GM19043 (cell line): ENCODE measurements around the gene MICALL2.

Experiments
- ATAC-seq: cut with Tn5 transposase; IDR thresholded peaks from one replicate; pipeline ENCODE4 v1.9.1; 2021; ENCODE audit warnings: low read depth; ENCODE audit not compliant: unreplicated experiment

MICALL2 gene

GRCh38 chr7:1470901-1471300 lies 11.6 kb upstream of the MICALL2 start:
- no peak for ATAC-seq

GRCh38 chr7:1468643-1469298 lies 9.5 kb upstream of the MICALL2 start:
- no peak for ATAC-seq

GRCh38 chr7:1468203-1468602 lies 8.9 kb upstream of the MICALL2 start:
- ATAC-seq, result no peak

GRCh38 chr7:1466524-1467271 lies 7.4 kb upstream of the MICALL2 start:
- ATAC-seq, result no peak

- ATAC-seq, result no peak
These were observed 5.4 kb upstream of the MICALL2 start for GRCh38 chr7:1464694-1465093.

- ATAC-seq, result no peak
These were observed 4.5 kb upstream of the MICALL2 start for GRCh38 chr7:1463676-1464223.

GRCh38 chr7:1461646-1462375 lies 2.5 kb upstream of the MICALL2 start:
- ATAC-seq, result no peak

- ATAC-seq, result no peak
These were observed 1.8 kb upstream of the MICALL2 start for GRCh38 chr7:1460821-1461645.

GRCh38 chr7:1459920-1460820 lies 900 bp upstream of the MICALL2 start:
- no peak for ATAC-seq

GRCh38 chr7:1459512-1459892 lies 232 bp upstream of the MICALL2 start:
- ATAC-seq, result peak; percentile 96

- no peak for ATAC-seq
These were observed 1.2 kb downstream of the MICALL2 start for GRCh38 chr7:1457949-1458682.

GRCh38 chr7:1457059-1457948 lies 2.0 kb downstream of the MICALL2 start:
- ATAC-seq, result no peak

GRCh38 chr7:1455955-1456354 lies 3.3 kb downstream of the MICALL2 start:
- no peak for ATAC-seq

- no peak for ATAC-seq
These were observed 3.9 kb downstream of the MICALL2 start for GRCh38 chr7:1455241-1455939.

GRCh38 chr7:1454542-1454941 lies 4.7 kb downstream of the MICALL2 start:
- no peak for ATAC-seq

GRCh38 chr7:1452205-1452604 lies 7.1 kb downstream of the MICALL2 start:
- no peak for ATAC-seq

GRCh38 chr7:1450987-1451386 lies 8.3 kb downstream of the MICALL2 start:
- ATAC-seq, result no peak
